IMR-90 (cell line): ENCODE data around the gene CDK13. TPM values are rescaled to one million over a fixed set of nuclear protein-coding genes. Genes with fewer than 3 reads are reported as not detected.

ENCODE experiments used
- ATAC-seq: fragments of 200-7000 bp; cut with Tn5 transposase; 2 replicates; pipeline ENCODE4 v1.9.1; 2020; ENCODE audit warnings: low read depth, mild to moderate bottlenecking, moderate library complexity
- BruUV-seq: library from RNA; stranded (reverse); fragments of 400-500 nt; replicated peaks from 2 replicates; lab custom pipeline; 2021; lab: Mats Ljungman, UMichigan
- CTCF ChIA-PET: fragments of 300-600 bp; formaldehyde crosslinking; extraction: SDS; loops from one replicate; lab custom pipeline; 2021; ENCODE audit warnings: antibody characterized with exemption; lab: Yijun Ruan, JAX
- POLR2A ChIA-PET: fragments of 300-600 bp; sonication (Branson Sonifier 250); formaldehyde crosslinking; loops from one replicate; lab custom pipeline; 2022; ENCODE audit warnings: antibody characterized with exemption; ENCODE audit not compliant: unreplicated experiment; lab: Charles Lee
- DNase-seq: peaks from one replicate; pipeline ENCODE4 v3.0.0; 2013
- H2AFZ ChIP-seq: replicated peaks from 2 replicates; pipeline ENCODE3; 2013; ENCODE audit warnings: low read length, mild to moderate bottlenecking; ENCODE audit not compliant: poor library complexity
- H2AK5ac ChIP-seq: 2 replicates; pipeline ENCODE4 v1.6.1; 2013; ENCODE audit warnings: low read depth, low read length, inconsistent platforms
- H2AK9ac ChIP-seq: replicated peaks from 2 replicates; pipeline ENCODE3; 2013; ENCODE audit warnings: mild to moderate bottlenecking, low read depth, low read length, moderate library complexity; ENCODE audit not compliant: poor library complexity
- H2BK120ac ChIP-seq: 2 replicates; pipeline ENCODE4 v1.6.1; 2013; ENCODE audit warnings: low read depth, low read length, inconsistent platforms
- H2BK15ac ChIP-seq: 3 replicates; pipeline ENCODE4 v1.6.1; 2013; ENCODE audit warnings: low read depth, low read length, inconsistent platforms
- H2BK20ac ChIP-seq: 2 replicates; pipeline ENCODE4 v1.6.1; 2013; ENCODE audit warnings: low read depth, mild to moderate bottlenecking, inconsistent platforms, low read length, moderate library complexity
- H2BK5ac ChIP-seq: 2 replicates; pipeline ENCODE4 v1.6.1; 2013; ENCODE audit warnings: mild to moderate bottlenecking, low read depth, low read length, inconsistent platforms; ENCODE audit not compliant: poor library complexity, severe bottlenecking
- H3K14ac ChIP-seq: replicated peaks from 2 replicates; pipeline ENCODE4 v1.6.1; 2013; ENCODE audit warnings: low read depth, low read length, inconsistent platforms
- H3K18ac ChIP-seq: 2 replicates; pipeline ENCODE4 v1.6.1; 2013; ENCODE audit warnings: low read depth, low read length, control low read depth
- H3K23ac ChIP-seq: 2 replicates; pipeline ENCODE4 v1.6.1; 2013; ENCODE audit warnings: low read depth, low read length, inconsistent platforms
- H3K27ac ChIP-seq: 2 replicates; pipeline ENCODE4 v1.5.1; 2013; ENCODE audit warnings: mild to moderate bottlenecking, control low read depth, low read length; ENCODE audit not compliant: insufficient read depth
- H3K27me3 ChIP-seq: 2 replicates; pipeline ENCODE4 v1.6.1; 2013; ENCODE audit warnings: low read length; ENCODE audit not compliant: control insufficient read depth, insufficient read depth
- H3K36me3 ChIP-seq: 2 replicates; pipeline ENCODE4 v1.6.1; 2013; ENCODE audit warnings: low read length, mixed read lengths; ENCODE audit not compliant: control insufficient read depth, insufficient read depth
- H3K4ac ChIP-seq: 2 replicates; pipeline ENCODE4 v1.6.1; 2013; ENCODE audit warnings: low read depth, low read length, inconsistent platforms
- H3K4me1 ChIP-seq: 2 replicates; pipeline ENCODE4 v1.6.1; 2013; ENCODE audit warnings: low read length, mixed read lengths; ENCODE audit not compliant: control insufficient read depth, insufficient read depth
- H3K4me2 ChIP-seq: 2 replicates; pipeline ENCODE4 v1.6.1; 2013; ENCODE audit warnings: low read depth, mild to moderate bottlenecking, control low read depth, low read length, moderate library complexity
- H3K4me3 ChIP-seq: 2 replicates; pipeline ENCODE4 v1.5.1; 2013; ENCODE audit warnings: low read depth, mild to moderate bottlenecking, control low read depth, low read length, moderate library complexity; ENCODE audit not compliant: insufficient read depth
- H3K56ac ChIP-seq: 2 replicates; pipeline ENCODE4 v1.6.1; 2013; ENCODE audit warnings: low read length, inconsistent platforms; ENCODE audit not compliant: insufficient read depth; ENCODE audit errors: extremely low read depth
- H3K79me1 ChIP-seq, 2 experiments: 2 replicates each; pipeline ENCODE4 v1.6.1; 2013; ENCODE audit warnings: low read length in 2 of 2, inconsistent platforms in 1 of 2, low read depth in 1 of 2
- H3K9ac ChIP-seq: 2 replicates; pipeline ENCODE4 v1.6.1; 2013; ENCODE audit warnings: low read depth, low read length, control low read depth
- H3K9me1 ChIP-seq: 2 replicates; pipeline ENCODE4 v1.6.1; 2013; ENCODE audit warnings: low read length, inconsistent platforms; ENCODE audit not compliant: insufficient read depth
- H3K9me3 ChIP-seq: 2 replicates; pipeline ENCODE4 v1.6.1; 2013; ENCODE audit warnings: low read length; ENCODE audit not compliant: control insufficient read depth, insufficient read depth
- H4K20me1 ChIP-seq: 2 replicates; pipeline ENCODE4 v1.6.1; 2013; ENCODE audit warnings: low read length, inconsistent platforms; ENCODE audit not compliant: insufficient read depth
- H4K5ac ChIP-seq: 2 replicates; pipeline ENCODE4 v1.6.1; 2013; ENCODE audit warnings: mild to moderate bottlenecking, low read depth, low read length, control low read depth
- H4K8ac ChIP-seq, 2 experiments: 2 replicates each; pipeline ENCODE4 v1.6.1; 2013; ENCODE audit warnings: low read depth in 2 of 2, low read length in 2 of 2, control low read depth in 1 of 2, inconsistent platforms in 1 of 2
- H4K91ac ChIP-seq: 2 replicates; pipeline ENCODE4 v1.6.1; 2013; ENCODE audit warnings: low read depth, low read length, inconsistent platforms; ENCODE audit not compliant: insufficient read depth
- BHLHE40 ChIP-seq: fragments of 150-350 bp; IDR thresholded peaks from 2 replicates; pipeline ENCODE4 v1.6.1; 2016; ENCODE audit warnings: mild to moderate bottlenecking, low read depth, low read length
- CEBPB ChIP-seq: IDR thresholded peaks from 2 replicates; pipeline ENCODE4 v1.6.1; 2012; ENCODE audit warnings: low read depth, low read length, improper control_type of control experiment
- CHD1 ChIP-seq: IDR thresholded peaks from 2 replicates; pipeline ENCODE4 v1.6.1; 2012; ENCODE audit warnings: low read depth, low read length, improper control_type of control experiment
- FOS ChIP-seq: fragments of 150-350 bp; IDR thresholded peaks from 2 replicates; pipeline ENCODE4 v1.6.1; 2016; ENCODE audit warnings: low read depth, low read length
- MAFK ChIP-seq: IDR thresholded peaks from 2 replicates; pipeline ENCODE4 v1.6.1; 2012; ENCODE audit warnings: low read depth, low read length, improper control_type of control experiment
- MAZ ChIP-seq: IDR thresholded peaks from 2 replicates; pipeline ENCODE4 v1.6.1; 2012; ENCODE audit warnings: low read depth, mild to moderate bottlenecking, low read length, improper control_type of control experiment, moderate library complexity, borderline replicate concordance
- POLR2A ChIP-seq: IDR thresholded peaks from 2 replicates; pipeline ENCODE4 v1.6.1; 2012; ENCODE audit warnings: mild to moderate bottlenecking, low read depth, low read length
- RCOR1 ChIP-seq: IDR thresholded peaks from 2 replicates; pipeline ENCODE4 v1.6.1; 2012; ENCODE audit warnings: mild to moderate bottlenecking, low read length, improper control_type of control experiment; ENCODE audit not compliant: insufficient replicate concordance
- RFX5 ChIP-seq: IDR thresholded peaks from 2 replicates; pipeline ENCODE4 v1.8.0; 2012; ENCODE audit warnings: low read depth, mild to moderate bottlenecking, low read length, moderate library complexity
- SMC3 ChIP-seq: fragments of 150-350 bp; IDR thresholded peaks from 2 replicates; pipeline ENCODE4 v1.6.1; 2016; ENCODE audit warnings: low read depth, mild to moderate bottlenecking, antibody characterized with exemption, low read length, moderate library complexity
- WGBS, 2 experiments: methylation state at CpG; one replicate each; pipeline versions ENCODE4 v1.1.5 to v1.1.7; 2013; ENCODE audit warnings: missing lambda C conversion rate in 2 of 2; ENCODE audit not compliant: insufficient read length in 1 of 2; ENCODE audit errors: extremely low coverage in 2 of 2; 5-methylcytosine and 5-hydroxymethylcytosine counted together
- dilution Hi-C: fragments of 300-500 bp; cut with HindIII; formaldehyde crosslinking; loops from one replicate; pipeline ENCODE4 v1.14.3; 2018; ENCODE audit warnings: low sequenced_read_pairs; ENCODE audit not compliant: unreplicated experiment
- in situ Hi-C: fragments of 300-500 bp; cut with MboI; formaldehyde crosslinking; loops from 3 replicates; pipeline ENCODE4 v1.14.3; 2019; ENCODE audit warnings: low sequenced_read_pairs, inconsistent platforms, mixed read lengths
- intact Hi-C: fragments of 100-400 bp; cut with micrococcal nuclease; formaldehyde crosslinking; loops from 2 replicates; pipeline ENCODE4 v1.10.0; 2022
- polyA plus RNA-seq, 3 experiments: library from polyadenylated mRNA; depleted of rRNA; stranded (reverse); fragments of >200 nt; gene quantifications; 2 replicates each; pipeline ENCODE4 v1.2.3, GENCODE V29; 2012; ENCODE audit warnings: low replicate concordance in 1 of 3
- total RNA-seq: library from RNA; depleted of rRNA; stranded (reverse); fragments of >200 nt; gene quantifications from 2 replicates; pipeline ENCODE4 v1.2.3, GENCODE V29; 2012
- TF ChIP-seq, protein P1 (sequence below): fragments of 150-350 bp; IDR thresholded peaks from 2 replicates; pipeline ENCODE4 v1.6.1; 2017; ENCODE audit warnings: mild to moderate bottlenecking, antibody characterized with exemption, low read length, low read depth
- TF ChIP-seq, protein P2 (sequence below): conservative IDR thresholded peaks from 2 replicates; pipeline ENCODE4 v1.5.1; 2012; ENCODE audit warnings: mild to moderate bottlenecking, low read depth, low read length, improper control_type of control experiment
- TF ChIP-seq, protein P3 (sequence below): fragments of 150-350 bp; IDR thresholded peaks from 2 replicates; pipeline ENCODE4 v1.6.1; 2016; ENCODE audit warnings: low read depth, mild to moderate bottlenecking, low read length, moderate library complexity, borderline replicate concordance

The CDK13 gene
- total and polyA plus RNA-seq, 2 of the 4 experiments (the other 2 are of a cell fraction) = 20.1 to 50.4 TPM

DNA sequence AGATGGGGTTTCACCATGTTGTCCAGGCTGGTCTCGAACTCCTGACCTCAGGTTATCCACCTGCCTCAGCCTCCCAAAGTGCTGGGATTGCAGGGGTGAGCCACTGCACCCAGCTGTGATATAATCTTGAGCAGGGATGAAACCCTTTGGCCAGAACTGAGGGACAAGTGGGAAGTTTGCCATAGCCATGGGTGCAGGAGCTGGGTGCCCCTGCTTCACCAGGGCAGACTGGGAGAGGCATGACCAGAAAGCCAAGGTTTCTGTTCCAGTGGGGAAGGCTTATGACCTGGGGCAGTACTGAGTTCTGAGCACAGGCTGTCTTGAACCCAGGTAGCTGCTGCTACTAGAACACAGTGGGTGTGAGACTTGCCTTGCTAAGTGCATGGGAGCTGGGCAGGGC, 40.5 kb upstream of the CDK13 start:
- Histone ChIP-seq H3K27me3 (peaks cover 3% of the 10 kb centered on the region; the same call in 1 of the 2 replicates), H2AK5ac (no peak overlapping the region), H3K23ac (no peak overlapping the region), H3K79me1 (no peaks in the 10 kb centered on the region), H3K56ac (no peak overlapping the region), H3K27ac (no peak overlapping the region), H2BK5ac (no peak overlapping the region), H4K8ac (no peak overlapping the region), H4K91ac (no peak overlapping the region), H2BK15ac (no peak overlapping the region), H3K4ac (no peak overlapping the region), H3K4me2 (no peak overlapping the region), H4K5ac (no peak overlapping the region), H2BK120ac (no peak overlapping the region), H3K36me3 (no peaks in the 10 kb centered on the region), H4K20me1 (no peaks in the 10 kb centered on the region; the same call in 1 of the 2 replicates), H3K9me3 (no peaks in the 10 kb centered on the region; the same call in 1 of the 2 replicates), H3K4me1 (peaks cover 1% of the 10 kb centered on the region; the same call in 1 of the 2 replicates), H3K18ac (no peak overlapping the region), H3K14ac (no peak overlapping the region), H2AFZ (no peak overlapping the region), H3K9ac (no peak overlapping the region), H2AK9ac (no peak overlapping the region), H3K9me1 (no peaks in the 10 kb centered on the region; the same call in 1 of the 2 replicates), H2BK20ac (no peak overlapping the region), H3K4me3 (no peak overlapping the region)
- no TSS peak for BruUV-seq
- in situ Hi-C loops (no loop called here), dilution Hi-C loops (no loop called here), intact Hi-C loops (no loop called here)
- ChIA-PET POLR2A (no interaction called here), CTCF (interaction anchor here (0.6 kb wide), 1 partner anchor 22 kb away, joined by 5 read pairs; no protein-coding TSS in a partner anchor)
- TF ChIP-seq FOS (no peak), RFX5 (no peak), SMC3 (no peak), MAZ (no peak), MAFK (no peak), RCOR1 (no peak), CHD1 (no peak), POLR2A (no peak), CEBPB (no peak), BHLHE40 (no peak)
- TF ChIP-seq, protein P1, sequence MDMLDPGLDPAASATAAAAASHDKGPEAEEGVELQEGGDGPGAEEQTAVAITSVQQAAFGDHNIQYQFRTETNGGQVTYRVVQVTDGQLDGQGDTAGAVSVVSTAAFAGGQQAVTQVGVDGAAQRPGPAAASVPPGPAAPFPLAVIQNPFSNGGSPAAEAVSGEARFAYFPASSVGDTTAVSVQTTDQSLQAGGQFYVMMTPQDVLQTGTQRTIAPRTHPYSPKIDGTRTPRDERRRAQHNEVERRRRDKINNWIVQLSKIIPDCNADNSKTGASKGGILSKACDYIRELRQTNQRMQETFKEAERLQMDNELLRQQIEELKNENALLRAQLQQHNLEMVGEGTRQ = no peak
- TF ChIP-seq, protein P2, sequence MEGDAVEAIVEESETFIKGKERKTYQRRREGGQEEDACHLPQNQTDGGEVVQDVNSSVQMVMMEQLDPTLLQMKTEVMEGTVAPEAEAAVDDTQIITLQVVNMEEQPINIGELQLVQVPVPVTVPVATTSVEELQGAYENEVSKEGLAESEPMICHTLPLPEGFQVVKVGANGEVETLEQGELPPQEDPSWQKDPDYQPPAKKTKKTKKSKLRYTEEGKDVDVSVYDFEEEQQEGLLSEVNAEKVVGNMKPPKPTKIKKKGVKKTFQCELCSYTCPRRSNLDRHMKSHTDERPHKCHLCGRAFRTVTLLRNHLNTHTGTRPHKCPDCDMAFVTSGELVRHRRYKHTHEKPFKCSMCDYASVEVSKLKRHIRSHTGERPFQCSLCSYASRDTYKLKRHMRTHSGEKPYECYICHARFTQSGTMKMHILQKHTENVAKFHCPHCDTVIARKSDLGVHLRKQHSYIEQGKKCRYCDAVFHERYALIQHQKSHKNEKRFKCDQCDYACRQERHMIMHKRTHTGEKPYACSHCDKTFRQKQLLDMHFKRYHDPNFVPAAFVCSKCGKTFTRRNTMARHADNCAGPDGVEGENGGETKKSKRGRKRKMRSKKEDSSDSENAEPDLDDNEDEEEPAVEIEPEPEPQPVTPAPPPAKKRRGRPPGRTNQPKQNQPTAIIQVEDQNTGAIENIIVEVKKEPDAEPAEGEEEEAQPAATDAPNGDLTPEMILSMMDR = no peak
- TF ChIP-seq, protein P3, sequence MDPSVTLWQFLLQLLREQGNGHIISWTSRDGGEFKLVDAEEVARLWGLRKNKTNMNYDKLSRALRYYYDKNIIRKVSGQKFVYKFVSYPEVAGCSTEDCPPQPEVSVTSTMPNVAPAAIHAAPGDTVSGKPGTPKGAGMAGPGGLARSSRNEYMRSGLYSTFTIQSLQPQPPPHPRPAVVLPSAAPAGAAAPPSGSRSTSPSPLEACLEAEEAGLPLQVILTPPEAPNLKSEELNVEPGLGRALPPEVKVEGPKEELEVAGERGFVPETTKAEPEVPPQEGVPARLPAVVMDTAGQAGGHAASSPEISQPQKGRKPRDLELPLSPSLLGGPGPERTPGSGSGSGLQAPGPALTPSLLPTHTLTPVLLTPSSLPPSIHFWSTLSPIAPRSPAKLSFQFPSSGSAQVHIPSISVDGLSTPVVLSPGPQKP = no peak
- DNase-seq (no peak), ATAC-seq (no peak)
- no CpG with 5 or more reads among the region's 1 CpG for WGBS, 2 experiments
